Measurements from ENCODE around the gene APELA.
"Not testable (repeated sequence)": the region's sequence is repeated elsewhere in the genome, so short reads cannot be mapped to it uniquely, and the experiment has no call there.

APELA gene

DNA sequence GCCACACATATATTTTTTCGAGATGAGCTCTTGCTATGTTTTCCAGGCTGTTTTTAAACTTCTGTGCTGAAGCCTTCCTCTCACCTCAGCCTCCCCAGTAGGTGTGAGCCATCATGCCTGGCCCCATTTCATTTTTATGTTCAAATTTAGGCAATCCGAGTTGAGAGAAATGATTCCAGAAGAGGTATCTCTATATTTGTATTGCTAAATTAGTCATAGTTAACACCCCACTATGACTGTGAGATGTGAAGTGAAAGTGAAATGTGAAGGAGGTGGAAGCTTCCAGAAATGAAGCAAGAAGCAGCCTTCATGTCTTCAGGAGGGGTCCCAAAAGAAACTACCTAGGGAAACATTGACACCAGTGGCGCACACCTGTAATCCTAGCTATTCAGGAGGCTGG is 17.7 kb downstream of the APELA start:
- FAIRE-seq, result no peak
- DNase-seq (ENCODE audit: insufficient read length, low spot score), result no peak
- TF ChIP-seq, protein P1, sequence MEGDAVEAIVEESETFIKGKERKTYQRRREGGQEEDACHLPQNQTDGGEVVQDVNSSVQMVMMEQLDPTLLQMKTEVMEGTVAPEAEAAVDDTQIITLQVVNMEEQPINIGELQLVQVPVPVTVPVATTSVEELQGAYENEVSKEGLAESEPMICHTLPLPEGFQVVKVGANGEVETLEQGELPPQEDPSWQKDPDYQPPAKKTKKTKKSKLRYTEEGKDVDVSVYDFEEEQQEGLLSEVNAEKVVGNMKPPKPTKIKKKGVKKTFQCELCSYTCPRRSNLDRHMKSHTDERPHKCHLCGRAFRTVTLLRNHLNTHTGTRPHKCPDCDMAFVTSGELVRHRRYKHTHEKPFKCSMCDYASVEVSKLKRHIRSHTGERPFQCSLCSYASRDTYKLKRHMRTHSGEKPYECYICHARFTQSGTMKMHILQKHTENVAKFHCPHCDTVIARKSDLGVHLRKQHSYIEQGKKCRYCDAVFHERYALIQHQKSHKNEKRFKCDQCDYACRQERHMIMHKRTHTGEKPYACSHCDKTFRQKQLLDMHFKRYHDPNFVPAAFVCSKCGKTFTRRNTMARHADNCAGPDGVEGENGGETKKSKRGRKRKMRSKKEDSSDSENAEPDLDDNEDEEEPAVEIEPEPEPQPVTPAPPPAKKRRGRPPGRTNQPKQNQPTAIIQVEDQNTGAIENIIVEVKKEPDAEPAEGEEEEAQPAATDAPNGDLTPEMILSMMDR (IDR thresholded peaks at IDR 0.05; ENCODE audit: insufficient read depth, missing control alignments), result no peak

DNA sequence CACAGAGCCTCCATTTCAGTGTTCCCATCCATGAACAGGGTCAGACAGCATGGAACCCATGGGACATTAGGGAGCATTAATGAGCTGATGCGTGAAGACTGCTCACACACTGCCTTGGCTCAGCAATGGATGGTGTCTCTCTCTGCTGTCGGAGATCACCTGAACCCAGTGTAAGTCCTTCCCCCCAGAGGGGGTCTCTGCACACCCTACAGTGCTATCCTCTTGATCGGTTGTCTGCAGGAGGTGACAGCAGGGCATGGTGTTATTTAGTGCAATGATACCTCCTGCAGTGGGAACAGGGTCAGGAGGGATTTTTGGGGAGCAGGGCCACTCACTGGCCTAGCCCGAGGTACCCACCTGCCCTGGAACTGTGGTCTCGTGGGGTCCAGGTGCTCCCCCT is 25.6 kb downstream of the APELA start:
- DNase-seq (ENCODE audit: insufficient read length, low spot score) (no peak), FAIRE-seq (no peak)
- TF ChIP-seq, protein P1 (IDR thresholded peaks at IDR 0.05; ENCODE audit: insufficient read depth, missing control alignments), result no peak

DNA sequence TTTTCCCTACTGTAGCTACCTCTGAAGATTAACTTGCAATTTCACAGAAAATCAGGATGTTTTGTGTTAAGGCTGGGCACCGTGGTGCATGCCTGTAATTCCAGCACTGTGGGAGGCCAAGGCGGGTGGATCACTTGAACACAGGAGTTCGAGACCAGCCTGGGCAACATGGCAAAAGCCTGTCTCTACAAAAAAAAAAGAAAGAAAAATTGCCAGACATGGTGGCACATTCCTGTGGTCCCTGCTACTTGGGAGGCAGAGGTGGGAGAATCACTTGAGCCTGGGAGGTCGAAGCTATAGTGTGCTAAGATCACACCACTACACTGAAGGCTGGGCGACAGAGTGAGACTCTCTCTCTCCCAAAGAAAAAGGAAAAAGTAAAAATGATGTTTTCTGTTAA is 27.4 kb downstream of the APELA start:
- FAIRE-seq (no peak), DNase-seq (ENCODE audit: insufficient read length, low spot score) (no peak)
- TF ChIP-seq, protein P1 (IDR thresholded peaks at IDR 0.05; ENCODE audit: insufficient read depth, missing control alignments), result no peak

DNA sequence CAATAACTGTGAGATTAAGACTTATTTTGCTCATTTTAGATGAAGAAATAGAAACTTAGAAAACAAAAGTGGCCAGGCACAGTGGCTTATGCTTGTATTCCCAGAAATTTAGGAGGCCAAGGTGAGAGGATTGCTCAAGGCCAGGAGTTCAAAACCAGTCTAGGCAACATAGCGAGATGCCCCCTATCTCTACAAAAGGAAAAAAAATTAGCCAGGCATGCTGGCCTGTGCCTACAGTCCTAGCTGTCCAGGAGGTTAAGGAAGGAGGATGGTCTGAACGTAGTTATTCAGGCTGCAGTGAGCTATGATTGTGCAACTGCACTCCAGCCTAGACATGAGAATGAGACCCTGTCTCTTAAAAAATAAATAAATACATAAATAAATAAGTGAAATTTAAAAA is 28.0 kb downstream of the APELA start:
- DNase-seq (ENCODE audit: insufficient read length, low spot score) (no peak), FAIRE-seq (no peak)
- TF ChIP-seq, protein P1 (IDR thresholded peaks at IDR 0.05; ENCODE audit: insufficient read depth, missing control alignments), result no peak

DNA sequence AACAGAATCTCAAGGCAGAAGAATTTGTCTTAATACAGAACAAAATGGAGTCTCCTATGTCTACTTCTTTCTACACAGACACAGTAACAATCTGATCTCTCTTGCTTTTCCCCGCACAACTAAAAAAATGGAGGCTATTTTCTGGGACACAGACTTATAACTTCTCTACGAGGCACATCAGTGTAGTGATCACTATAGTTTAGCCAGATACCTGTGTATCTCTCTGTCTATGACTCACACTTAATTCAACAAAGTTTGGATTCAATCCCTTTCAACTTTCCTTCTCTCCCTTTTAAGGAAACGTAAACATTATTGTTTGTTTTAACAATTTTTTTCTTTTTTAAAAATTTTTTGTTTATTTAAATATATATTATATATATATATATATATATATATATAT is 29.4 kb downstream of the APELA start:
- FAIRE-seq (no peak), DNase-seq (ENCODE audit: insufficient read length, low spot score) (no peak)
- TF ChIP-seq, protein P1 (IDR thresholded peaks at IDR 0.05; ENCODE audit: insufficient read depth, missing control alignments), result no peak

DNA sequence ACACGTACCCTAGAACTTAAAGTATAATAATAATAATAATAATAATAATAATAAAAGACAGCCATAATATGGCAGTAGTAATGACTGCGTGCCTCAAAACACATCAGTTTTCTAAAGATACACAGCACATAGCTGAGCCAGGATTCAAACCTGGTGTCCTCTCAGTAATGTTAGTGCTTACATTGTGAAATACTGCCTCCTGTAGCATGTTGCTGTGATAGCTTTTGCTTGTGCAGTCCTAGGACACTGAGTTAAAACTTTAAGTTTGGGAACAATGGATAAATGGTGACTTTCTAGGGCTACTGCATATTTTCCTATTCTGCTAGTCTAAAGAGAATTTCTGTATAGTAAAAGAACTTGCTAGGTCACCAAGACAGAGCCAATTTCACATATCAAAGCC is 36.5 kb downstream of the APELA start:
- FAIRE-seq; DNase-seq (ENCODE audit: insufficient read length, low spot score): not testable (repeated sequence)
- TF ChIP-seq, protein P1 (IDR thresholded peaks at IDR 0.05; ENCODE audit: insufficient read depth, missing control alignments), result peak; percentile 16

DNA sequence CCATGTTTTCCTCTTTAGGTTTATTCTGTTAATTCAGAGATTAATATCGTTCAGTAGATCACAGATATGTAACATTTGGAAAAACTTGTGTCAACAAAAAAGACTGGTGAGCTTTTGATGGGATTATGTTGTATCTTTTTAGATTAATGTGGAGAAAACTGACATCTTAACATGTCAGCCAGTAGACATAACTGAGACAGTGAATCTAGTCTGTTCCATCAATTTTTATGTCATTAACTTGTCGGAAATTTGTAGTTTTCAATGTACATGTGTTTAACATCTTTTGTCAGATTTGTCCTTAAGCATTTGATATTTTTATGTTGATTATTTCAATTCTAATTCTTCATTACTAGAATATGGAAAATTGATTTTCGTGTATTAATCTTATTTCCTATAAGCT is 42.0 kb downstream of the APELA start:
- FAIRE-seq, result no peak
- TF ChIP-seq, protein P1 (IDR thresholded peaks at IDR 0.05; ENCODE audit: insufficient read depth, missing control alignments), result no peak
- no peak for DNase-seq (ENCODE audit: insufficient read length, low spot score)

All from D721Med (cell line).